Prostate gland (tissue), 2 donors: ENCODE measurements around the gene EPS15.

ENCODE experiments used
- CTCF ChIP-seq, 4 experiments: fragments of 200-600 bp in 2 of 4; fragments of 450-650 bp in 2 of 4; sonication (generic) in 2 of 4; IDR thresholded peaks; 1 replicate in 3 of 4; 2 replicates in 1 of 4; pipeline ENCODE4 v1.5.1; 2016 to 2019; ENCODE audit warnings: antibody characterized with exemption in 4 of 4, mild to moderate bottlenecking in 2 of 4, moderate library complexity in 2 of 4
- POLR2A ChIP-seq: fragments of 450-650 bp; IDR thresholded peaks from one replicate; pipeline ENCODE4 v1.6.1; 2016; ENCODE audit warnings: antibody characterized with exemption, mild to moderate bottlenecking
- POLR2AphosphoS5 ChIP-seq: sonication (generic); formaldehyde crosslinking; IDR thresholded peaks from one replicate; pipeline ENCODE4 v1.6.1; 2017; ENCODE audit warnings: antibody characterized with exemption

- no peak for TF ChIP-seq POLR2AphosphoS5
- TF ChIP-seq POLR2A: no peak
- TF ChIP-seq CTCF (IDR thresholded peaks at IDR 0.05): no peak
These were observed 213.7 kb downstream of the EPS15 start for GRCh38 chr1:51305371-51305823.
